ENCODE measurements around the gene CACNA1B.

The CACNA1B gene

GRCh38 chr9:137876781-137877386, 698 bp upstream of the CACNA1B start:
- no peak for DNase-seq (ENCODE audit: low read depth in 2 of 2)
- H3K4me3 ChIP-seq (replicated peaks in 1 of 2; ENCODE audit: low read depth in 2 of 2, low read length in 2 of 2) = no peak overlapping the region
- TF ChIP-seq CTCF (IDR thresholded peaks at IDR 0.05; ENCODE audit: low read depth, low read length) = no peak

DNA sequence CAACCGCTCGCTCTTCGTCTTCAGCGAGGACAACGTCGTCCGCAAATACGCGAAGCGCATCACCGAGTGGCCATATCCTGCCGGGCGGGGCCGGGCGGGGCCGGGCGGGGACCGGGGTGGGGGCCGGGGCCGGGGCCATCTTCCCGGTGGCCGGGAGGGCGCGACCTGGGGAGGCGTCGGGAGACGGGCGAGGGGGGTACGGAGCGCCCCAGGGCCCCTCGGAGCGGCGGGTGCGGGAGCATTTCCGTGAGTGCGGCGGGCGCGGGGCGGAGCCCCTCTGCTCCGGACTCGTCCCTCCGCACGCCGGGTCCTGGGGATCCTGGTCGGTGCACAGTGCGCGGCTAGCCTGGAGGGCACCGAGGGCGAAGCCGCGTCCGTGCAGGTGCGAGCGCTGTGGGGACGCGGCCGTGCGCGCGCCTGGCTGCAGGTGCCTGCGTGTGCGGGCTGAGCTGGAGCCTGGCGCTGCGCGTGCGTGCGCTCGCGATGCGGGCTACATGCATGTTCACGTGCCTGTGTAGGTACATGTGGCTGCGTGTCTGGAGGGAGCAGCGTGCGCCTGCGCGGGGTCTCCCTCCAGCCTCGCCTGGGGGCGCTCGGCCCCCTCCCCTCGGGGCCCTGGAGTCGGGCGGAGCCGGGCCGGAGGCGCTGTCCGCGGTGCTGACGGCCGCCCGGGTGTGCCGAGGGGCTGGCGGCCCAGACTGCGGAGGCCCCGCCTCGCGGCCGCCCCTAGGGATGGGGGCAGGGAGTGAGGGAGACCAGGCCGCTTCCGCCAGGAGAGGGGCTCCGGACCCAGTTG, 762 bp downstream of the CACNA1B start:
- DNase-seq (ENCODE audit: low read depth in 2 of 2) = peak; percentile 8 to 19
- TF ChIP-seq CTCF (IDR thresholded peaks at IDR 0.05; ENCODE audit: low read depth, low read length) = no peak
- peak overlapping the region in 1 of 2 donors; percentile 19 for H3K4me3 ChIP-seq (replicated peaks in 1 of 2; ENCODE audit: low read depth in 2 of 2, low read length in 2 of 2)

GRCh38 chr9:137879052-137879451, 1.5 kb downstream of the CACNA1B start:
- no peak for DNase-seq (ENCODE audit: low read depth in 2 of 2)
- no peak for TF ChIP-seq CTCF (IDR thresholded peaks at IDR 0.05; ENCODE audit: low read depth, low read length)
- no peak overlapping the region for H3K4me3 ChIP-seq (replicated peaks in 1 of 2; ENCODE audit: low read depth in 2 of 2, low read length in 2 of 2)

DNA sequence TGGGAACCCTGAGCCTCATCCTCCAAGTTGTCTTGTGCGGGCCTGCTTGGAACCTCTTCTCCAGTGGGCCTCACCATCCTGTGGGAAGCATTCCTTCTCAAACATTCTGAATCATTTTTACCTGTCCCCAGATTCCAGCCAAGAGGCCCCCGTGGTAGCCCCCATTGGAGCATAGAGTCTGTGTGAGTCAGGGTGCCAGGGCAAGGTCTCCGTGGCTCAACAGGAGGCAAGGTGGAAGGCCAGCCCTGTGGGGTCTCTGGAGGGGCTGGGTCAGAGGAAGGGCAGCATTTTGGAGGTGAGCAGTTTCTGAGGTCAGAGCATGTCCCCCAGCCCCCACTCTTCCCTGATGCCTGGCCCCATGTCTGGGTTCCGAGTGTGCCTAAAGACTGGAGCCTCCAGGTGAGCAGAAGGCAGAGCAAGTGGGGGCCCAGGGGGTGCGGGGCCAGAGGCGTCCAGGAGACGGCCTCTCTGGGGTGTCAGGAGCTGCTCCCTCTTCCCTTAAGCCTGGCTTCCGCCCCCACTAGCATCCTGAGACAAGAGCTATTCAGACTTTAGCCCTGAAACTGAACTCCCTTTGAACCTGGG, 2.1 kb downstream of the CACNA1B start:
- no peak for TF ChIP-seq CTCF (IDR thresholded peaks at IDR 0.05; ENCODE audit: low read depth, low read length)
- H3K4me3 ChIP-seq (replicated peaks in 1 of 2; ENCODE audit: low read depth in 2 of 2, low read length in 2 of 2) = no peak overlapping the region
- DNase-seq (ENCODE audit: low read depth in 2 of 2) = no peak

- TF ChIP-seq CTCF (IDR thresholded peaks at IDR 0.05; ENCODE audit: low read depth, low read length) = no peak
- no peak overlapping the region for H3K4me3 ChIP-seq (replicated peaks in 1 of 2; ENCODE audit: low read depth in 2 of 2, low read length in 2 of 2)
- no peak for DNase-seq (ENCODE audit: low read depth in 2 of 2)
These were observed 2.8 kb downstream of the CACNA1B start for GRCh38 chr9:137880160-137880975.

DNA sequence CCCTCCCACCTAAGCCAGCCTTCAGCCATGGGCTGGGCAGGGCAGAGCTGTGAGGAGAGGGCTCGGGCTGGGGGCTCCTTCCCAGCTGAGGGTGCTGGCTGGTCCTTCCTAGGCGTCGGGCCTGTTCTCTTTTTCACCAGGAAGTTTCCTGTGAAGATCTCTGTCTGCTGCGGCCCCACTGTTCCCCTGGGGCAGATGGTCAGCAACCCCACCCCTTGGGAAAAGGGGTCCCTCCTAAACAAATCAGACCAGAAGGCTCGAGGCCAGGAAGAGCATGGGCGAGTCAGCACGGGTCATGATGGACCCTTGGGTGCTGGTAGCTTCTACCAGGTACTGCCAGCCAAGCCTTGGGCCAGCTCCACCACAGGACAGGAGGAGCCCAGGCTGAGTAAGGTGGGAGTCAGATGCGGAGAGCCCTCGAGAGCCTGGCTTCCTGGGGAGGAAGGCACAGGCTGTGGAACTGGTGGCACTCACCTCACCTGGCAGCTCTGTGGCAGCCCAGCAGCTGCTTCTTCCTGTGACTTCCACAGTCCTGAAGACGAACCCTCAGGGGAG, 3.5 kb downstream of the CACNA1B start:
- no peak for TF ChIP-seq CTCF (IDR thresholded peaks at IDR 0.05; ENCODE audit: low read depth, low read length)
- no peak for DNase-seq (ENCODE audit: low read depth in 2 of 2)
- no peak overlapping the region for H3K4me3 ChIP-seq (replicated peaks in 1 of 2; ENCODE audit: low read depth in 2 of 2, low read length in 2 of 2)
